Inflammatory macrophage treated with lipopolysaccharide for 4 hours (primary cell): ENCODE measurements around the gene AATK.

Experiments
- DNase-seq: peaks from one replicate; pipeline ENCODE4 v3.0.0-alpha.2; 2020

The AATK gene

DNA sequence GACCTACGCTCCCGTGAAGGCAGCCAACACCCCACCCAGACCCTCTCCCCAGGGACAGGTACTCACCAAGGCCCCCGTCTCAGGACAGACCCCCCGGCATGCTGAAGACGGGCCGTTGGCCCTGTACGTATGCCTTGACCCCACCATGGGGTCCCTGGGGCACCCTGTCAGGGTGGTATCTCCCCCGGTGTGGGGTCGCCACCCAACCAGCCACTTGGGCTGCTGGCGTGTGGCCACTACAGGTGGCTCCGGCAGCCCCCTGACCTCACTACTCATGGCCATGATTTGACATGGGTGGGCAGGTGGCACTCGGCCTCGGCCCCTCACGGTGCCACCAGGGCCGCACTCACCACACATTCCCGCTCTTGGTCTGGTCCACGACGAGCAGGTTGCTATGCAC is 41.6 kb downstream of the AATK start:
- DNase-seq = no peak

DNA sequence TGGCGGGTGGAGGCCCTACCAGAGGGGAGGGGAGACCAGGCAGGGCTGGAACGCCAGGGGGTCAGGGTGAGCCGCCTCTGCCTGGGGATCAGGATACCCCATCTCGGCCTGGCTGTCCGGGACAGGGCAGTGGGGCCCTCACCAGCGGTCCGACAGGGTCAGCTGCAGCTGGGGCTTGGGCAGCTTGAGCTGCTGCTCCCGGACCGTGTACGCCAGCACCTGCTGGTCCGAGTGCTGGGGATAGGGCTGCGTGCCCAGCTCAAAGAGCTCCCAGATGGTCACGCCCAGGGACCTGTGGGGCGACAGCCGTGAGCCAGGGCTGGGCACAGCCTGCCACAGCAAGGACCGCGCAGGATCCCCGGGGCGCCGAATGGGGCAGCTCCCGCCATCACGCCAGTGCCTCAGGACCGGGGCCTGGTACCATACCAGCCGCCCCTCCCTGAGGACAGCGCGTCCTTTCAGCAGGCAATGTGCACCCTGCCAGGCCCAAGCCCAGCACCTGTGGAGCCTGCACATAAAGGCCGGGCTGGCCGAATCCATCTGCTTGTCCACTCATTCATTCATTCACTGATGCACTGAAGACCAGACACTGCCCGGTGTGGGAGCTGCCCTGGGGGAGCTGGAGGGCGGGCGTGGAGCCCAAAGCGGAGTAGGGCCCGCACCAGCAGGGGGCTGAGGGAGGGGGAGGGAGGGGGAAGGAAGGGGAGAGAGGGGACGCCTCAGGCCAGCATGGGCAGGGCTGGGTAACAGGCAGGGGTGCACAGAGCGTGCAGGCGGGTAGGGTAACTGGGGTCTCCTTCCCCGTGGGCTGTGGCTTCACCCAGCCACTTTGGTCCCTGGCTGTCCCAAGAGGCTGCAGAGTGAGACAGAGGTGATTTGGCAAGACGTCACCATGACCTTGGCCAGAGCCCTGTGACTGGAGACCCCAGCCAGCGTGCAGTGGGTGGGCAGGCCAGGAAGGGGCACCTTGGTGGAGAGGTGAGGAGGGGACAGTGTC is 42.7 kb downstream of the AATK start:
- DNase-seq = no peak

DNA sequence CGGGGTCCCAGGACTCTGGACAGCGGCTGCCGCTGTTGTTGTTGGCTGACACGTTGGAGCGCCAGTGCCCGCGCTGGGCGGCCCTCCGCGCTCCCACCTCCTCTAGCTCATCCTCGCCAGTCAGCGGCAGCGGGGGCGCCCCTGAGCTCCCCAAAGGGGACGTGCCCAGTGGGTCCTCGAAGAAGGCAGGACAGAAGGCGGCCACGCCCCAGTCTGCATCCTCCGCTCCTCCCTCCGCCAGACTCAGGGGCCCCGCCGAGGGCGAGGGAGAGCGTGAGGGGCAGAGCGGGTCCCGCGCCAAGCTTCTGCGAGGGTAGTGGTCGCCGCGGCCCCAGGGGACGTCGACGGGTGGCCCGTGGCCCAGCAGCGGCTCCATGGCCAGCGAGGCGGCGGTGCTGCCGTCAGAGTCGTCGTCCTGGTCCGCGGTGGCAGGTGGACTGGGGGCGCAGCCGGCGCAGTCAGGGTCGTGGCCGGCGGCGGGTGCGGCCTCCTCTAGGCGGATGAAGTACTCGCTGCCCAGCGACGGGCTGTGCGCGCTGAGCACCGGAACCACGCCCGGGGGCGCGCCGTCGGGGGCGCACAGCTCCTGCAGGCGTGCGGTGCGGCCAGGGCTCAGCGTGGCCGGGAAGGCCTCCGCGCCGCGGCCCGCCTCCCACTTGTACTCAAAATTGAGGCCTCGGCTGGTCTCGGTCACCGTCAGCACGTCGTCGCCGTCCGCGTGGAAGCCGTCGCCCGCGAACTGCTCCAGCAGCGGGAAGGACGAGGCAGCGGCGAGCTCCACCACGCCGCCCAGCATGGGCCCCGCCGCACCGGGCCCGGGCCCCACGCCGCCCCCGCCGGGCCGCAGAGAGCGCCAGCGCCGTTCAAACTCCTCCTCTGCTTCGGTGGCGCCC is 43.9 kb downstream of the AATK start:
- no peak for DNase-seq

DNA sequence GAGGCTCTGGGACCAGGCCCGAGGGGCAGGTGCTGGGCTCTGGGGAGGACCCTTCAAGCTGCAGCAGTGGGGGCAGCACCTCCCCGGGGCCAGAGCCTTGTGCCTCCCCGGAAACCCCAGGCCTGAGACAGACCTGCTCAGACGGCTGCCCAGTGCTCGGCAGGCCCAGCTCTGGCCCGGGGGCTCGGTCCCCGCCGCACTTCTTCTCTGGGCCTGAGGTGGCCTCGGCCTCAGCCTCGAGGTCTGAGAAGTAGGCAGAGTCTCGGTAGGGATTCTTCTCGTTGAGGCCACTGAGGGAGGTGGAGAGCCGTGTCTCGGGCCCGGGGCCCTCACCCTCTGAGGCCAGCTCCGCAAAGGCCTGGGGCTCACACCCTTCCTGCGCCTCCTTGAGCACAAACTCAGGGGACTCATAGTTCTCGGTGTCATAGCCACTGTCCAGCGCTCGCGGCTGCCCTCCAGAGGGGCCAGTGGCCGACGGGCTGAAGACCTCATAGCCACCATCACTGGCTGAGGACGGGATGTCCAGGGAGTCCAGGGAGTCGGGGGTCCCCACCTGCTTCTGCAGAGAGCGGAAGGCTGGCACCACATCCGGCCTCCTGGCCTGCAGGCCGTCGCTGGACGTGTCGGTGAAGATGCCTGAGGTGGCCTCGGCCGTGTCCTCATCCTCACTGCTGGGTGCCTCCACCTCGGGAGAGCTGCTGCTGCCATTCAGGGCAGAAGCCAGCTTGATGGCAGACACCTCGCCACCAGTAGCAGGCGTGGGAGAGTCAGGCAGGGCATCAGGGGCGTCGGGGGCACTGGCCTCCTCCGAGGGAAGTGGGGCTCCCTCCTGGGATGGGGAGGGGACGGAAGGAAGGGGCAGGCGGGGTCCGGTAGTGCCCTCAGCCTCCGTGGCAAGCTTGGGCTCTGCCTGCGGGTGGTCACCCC is 45.1 kb downstream of the AATK start:
- DNase-seq = no peak

DNA sequence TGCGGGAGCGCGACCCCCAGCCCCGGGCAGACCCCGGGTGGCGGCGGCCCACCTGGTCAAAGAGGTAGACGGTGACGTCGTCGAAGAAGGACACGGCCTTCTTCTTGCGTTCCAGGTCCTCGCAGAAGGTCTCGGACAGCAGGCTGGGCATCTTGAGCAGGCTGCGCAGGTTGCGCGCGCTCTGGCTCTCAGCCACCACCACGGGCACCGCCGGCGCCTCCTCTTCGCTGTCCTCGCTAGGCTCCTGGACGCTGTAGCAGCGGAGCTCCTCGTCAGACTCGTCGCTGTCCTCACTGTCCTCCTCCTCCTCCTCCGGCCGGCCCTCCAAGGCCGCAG is 45.9 kb downstream of the AATK start:
- DNase-seq = no peak

DNA sequence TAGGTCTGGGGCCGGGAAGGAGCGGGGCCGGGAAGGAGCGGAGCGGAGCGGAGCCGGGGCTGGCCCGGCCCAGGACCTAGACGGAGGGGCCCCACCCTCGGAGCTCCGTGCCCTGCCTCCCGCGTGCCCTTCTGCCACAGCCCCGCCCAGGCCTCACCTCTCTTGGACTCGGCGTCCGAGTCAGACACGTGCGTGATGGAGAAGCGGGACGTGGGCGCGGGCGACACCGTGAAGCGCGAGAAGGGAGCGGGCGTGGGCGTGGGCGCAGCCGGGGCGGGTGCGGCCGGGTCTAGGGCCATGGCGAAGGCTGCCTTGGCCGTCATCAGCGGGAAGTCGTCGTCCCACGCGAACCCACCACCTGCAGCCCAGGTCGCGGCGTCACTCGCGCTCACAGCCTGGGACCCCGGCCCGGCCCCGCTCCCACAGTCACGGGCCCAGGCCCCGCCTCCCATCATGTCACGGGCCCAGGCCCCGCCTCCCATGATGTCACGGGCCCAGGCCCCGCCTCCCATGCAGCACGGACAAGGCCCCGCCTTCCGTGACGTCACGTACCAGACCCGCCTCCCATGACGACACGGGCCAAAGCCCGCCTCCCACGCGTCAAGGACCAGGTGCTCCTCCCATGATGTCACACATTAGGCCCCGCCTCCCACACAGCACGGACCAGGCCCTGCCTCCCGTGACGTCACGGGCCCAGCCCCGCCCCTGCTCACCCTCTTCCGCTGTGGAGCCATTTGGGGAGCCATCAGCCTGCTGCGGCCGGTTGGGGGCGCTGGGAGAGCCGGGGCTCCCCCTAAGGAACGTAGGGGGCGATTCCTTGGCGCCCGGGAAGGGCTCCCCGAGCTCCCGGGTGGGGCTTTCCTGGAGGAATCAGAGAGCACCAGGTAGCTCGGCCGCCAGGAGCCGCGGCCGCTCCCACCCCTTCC is 46.5 kb downstream of the AATK start:
- peak; percentile 85 for DNase-seq

DNA sequence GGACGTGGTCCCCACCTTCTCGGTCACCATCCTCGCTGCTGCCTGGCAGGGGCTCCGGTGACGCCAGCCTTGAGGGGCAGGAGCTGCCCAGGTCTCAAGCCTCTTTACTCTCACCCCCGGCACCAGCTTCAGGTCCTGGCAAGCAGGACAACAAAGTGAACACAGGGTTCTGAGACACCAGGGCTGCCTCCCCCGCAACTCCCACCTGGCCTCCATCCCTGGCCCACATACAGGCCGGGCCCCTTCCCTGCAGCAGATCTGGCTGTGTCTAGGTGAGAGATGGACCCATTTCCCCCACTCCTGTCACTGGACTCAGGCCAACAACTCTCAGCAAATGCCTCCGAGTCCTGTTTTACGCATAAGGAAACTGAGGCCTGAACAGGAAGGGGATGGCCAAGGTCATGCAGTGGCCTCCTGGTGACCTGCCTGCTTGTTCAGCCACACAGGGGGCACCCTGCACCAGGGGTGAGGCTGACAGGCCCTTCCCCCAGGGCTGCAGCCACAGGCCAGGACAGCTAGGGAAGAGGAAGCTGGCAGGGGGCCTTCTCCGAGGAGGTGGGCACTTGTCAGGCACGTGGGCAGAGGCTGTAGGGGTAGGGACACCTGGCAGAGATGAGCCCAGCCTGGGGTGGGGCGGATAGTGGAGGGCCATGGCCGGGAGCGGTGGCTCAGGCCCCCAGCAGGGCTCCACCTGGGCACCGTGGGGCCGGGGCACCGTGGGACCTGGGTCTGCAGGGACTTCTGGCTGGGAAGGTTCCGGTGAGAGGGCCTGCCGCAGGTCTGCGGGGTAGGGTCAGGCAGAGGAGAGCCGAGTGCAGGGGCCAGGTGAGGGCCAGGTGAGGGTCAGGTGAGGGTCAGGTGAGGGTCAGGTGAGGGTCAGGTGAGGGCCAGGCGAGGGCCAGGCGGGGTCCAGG is 47.5 kb downstream of the AATK start:
- no peak for DNase-seq

DNA sequence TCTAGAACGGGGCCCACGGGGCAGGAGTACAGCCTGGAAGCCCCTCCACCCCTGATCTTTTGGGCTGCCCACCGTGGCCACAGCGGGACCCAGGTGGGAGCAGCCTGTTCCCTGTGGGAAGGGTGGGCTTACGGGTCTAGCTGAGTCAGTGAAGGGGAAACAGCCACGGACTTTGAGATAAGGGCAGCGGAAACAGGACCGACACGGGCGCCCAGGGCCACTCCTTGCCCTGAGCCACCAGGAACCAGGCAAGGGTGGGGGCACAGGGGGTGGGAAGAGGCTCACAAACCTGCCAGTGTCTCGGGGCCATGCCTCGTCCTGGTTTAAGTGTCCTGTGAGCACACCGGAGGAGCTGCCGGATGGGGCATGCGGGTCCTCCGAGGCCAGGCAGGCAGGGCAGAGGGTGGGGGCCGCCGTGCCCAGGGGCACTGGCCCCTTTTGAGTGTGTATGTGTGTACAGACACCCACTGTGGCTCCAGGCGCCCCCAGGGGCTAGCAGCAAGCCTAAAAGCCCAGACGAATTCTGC is 48.3 kb downstream of the AATK start:
- DNase-seq = no peak

DNA sequence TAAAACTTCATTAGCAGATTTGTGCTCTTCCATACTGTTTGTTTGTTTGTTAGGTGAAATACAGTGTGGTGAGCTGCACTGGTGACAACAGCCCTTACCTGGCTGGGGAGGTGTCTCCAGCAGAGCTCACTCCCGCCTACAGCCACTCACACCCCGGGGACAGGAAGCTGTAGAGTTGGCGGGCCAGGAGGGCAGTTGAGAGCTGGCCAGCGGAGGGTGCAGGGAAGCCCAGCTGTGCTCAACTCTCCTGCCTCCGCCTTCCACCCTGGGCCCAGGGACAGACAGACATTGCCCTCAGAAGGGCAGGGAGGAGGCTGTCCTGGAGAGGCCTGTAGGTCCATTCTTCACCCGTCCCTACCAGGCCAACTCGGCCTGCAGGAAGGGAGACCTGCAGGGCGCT is 49.3 kb downstream of the AATK start:
- DNase-seq = no peak

DNA sequence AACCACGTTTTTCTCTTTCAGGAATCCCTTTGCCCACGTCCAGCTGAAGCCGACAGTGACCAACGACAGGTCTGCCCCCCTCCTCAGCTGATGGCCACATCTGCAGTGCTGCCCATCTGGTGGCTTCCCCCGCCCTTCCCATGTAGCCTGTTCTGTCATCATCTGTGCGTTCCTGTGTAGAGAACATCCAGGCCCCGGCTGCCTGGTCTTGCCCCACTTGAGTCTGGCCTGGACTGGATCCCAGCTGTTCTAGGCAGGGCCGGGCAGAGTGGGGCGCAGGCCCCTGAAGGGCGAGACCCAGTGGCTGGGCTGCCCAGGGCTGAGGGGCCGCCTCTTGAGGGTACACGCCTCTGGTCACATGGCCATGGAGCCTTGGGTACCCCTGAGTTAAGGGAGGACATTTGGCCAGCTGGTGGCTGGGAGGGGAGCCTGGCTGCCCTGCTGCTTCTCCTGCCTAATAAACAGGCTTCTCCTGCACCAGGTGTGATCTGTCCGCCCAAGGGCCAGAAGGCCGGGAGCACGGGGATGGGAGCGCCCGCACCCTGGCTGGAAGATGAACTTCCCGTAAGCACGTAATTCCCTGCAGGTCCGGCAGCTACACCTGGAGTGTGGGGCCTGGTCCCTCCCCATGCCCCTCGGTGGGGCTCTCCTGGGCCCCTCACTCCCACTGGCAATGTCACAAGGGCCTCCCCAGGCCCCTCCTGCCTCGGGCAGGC is 50.1 kb downstream of the AATK start:
- no peak for DNase-seq

DNA sequence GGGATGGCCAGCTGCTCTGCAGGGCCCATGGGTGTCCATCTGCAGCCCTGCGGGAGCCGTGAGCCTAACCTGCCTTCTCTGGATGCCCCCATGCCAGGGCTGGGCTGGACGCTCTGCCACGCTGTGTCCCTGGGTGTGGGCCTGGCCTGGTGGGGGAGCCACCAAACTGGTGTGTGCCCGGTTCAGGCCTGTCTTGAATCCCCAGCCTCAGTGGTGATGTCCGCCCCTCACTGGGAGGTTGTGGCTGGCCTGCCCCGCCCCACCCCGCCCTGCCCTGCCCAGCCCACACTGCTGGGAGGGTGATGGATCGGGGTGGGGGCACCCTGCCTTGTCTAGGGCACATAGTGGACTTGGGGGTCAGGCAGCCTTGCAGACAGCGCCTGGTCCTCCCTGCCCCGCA is 50.8 kb downstream of the AATK start:
- no peak for DNase-seq

DNA sequence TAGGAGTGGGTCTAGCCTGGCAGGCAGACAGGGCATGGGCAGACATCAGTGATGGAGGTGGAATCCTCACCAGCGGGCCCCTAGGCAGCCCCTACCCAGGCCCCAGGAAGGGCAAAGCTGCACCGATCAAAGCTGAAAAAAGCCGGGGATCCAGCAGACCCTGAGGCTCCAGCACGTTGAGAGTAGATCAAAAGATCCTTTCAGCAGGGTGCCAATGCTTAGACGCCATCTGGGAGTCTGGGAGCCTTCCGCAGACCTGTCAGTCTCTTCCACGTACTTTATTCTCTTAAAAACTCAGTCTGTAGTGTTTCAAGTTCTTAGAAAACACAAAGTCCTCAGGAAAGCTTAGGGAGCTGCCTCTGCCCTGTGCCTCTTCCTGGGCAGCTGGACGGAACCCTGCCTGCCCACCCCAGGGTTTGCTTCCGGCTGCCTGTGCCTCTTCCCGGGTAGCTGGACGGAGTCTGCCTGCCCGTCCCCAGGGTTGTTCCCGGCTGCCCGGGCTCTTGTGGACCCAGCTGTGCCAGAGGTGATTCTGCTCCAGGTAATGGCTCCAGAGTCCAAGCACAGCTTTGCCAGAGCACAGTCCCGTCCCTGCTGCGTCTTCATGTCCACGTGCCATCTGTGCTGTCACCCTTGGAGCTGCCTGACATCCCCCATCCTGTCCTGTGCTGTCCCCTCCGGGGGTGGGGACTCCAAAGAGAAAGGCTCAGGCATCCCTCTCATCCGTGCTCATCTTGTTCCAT is 51.5 kb downstream of the AATK start:
- no peak for DNase-seq

DNA sequence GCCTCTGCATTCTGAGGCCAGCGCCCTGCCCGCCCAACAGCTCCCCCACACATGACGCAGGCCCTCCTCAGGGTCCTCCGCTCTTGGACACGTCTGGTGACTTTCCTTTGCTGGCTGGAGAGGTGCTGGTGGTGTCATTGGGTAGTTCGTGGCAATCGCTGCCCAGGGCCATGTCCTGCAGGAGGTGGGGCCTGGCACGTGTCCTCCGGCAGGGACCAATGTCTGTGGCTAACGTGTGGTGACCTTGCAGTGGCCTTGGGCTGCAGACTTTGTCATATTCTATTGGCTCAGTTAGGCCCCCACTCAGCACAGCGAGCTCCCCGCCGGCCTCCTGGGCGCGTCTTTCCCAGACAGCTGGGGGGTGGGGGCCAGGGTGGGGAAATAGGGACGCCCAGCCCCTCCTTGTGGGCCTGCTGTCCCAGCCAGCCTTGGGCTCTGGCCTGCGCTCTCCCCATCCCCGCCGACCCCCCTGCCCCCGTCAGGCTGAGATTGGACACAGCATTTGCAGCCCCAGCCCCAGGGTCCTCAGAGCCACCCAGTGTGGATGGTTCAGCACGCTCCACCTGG is 52.8 kb downstream of the AATK start:
- no peak for DNase-seq

DNA sequence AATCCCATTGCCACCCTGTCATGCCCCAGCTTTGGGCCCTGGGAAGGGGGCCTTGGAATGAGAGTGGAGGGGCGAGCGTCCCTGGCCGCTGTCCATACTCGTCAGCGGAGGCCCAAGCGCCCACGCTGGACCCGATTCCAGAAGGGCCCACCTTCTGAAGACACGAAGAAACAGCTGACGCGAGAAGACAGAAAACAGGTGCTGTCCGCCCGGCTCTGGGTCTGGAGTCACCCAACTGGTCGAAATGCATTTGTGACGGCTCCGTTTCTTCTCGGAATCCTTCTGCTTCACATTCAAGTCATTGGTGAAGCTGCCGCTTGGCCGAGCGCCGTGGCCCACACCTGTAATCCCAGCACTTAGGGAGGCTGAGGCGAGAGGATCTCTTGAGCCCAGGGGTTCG is 53.6 kb downstream of the AATK start:
- no peak for DNase-seq

DNA sequence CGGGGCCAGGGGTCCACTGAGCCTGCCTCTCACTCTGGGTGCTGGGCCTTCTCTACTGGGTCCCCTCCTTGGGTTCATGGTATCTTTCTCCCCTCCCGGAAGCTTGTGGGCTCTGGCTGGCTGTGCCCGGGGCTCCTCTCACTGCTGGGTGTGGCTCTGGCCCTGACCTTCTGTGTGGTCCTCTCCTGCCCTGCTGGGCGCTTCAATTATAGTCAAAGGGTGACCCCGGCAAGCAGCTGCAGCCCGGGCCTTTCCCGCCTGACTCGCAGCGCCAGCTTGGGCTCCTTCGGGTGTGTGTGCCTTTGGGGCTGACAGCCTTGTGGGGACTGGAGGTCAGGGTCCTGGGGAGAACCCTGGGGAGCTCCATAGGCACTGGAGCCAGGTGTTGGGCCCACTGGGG is 55.0 kb downstream of the AATK start:
- DNase-seq = no peak

DNA sequence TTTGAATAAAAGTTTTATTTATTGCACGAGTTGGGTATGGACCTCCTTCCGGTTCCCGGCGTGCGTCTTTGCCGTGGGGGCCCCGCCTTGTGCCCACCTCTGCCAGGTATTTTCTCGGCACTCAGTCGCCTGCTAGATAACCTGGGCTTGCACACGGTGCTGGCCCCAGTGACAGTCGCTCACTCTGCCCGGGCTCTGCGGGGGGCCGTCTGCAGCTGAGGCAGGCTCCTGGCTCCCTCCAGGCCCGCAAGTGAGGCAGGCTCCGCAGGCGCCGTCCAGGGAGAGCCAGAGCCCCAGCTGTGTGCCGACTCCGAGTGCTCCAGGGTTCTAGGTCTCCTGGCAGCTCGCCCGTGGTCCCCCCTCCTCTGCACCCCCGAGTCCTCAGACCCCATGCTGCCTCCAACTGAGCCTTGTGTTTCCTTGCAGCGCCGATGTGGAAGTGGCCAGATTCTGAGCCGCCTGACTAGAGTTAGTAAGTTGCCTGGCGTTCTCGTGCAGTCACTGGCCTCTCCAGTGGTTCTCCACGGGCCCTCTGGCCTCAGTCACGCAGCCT is 55.5 kb downstream of the AATK start:
- no peak for DNase-seq

DNA sequence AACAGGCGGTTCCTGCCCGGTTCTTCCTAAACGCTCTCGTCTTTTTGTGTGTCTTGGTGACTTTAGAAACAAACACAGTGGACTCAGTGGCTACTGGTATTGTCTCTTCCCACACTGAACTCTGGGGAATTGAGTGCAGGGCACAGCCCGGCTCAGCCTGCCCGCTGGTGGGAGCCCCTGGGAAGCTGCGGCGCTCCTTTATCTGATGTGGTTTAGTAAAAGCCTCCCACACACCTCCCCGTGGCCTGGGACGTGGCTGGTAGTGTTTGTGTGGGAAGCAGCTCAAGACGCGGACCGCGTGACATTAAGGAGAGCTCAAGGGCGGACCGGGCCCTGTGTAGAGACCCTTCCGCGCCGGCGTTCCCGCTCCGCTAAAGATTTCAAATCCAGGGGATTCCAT is 56.1 kb downstream of the AATK start:
- DNase-seq = no peak

DNA sequence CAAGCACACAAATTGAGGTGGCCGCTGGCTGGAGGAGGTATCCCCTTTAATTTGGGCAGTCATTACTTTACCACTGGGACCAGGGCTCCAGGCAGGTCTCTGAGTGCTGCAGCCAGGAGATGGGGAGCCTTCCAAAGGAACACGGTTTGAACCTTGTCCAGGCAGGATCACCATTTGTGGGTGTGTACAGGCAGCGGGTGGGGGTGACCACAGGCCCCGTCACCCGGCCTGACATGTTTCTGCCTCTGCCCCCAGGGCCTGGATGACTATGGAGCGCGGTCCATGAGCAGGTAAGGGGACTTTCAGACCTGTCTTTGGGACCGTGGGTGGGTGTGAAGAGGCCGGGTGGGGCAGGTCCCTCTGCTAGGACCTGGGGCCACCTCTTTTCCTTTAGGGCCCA is 57.8 kb downstream of the AATK start:
- no peak for DNase-seq
